ENCODE measurements around the gene GPRC5C.

DNA sequence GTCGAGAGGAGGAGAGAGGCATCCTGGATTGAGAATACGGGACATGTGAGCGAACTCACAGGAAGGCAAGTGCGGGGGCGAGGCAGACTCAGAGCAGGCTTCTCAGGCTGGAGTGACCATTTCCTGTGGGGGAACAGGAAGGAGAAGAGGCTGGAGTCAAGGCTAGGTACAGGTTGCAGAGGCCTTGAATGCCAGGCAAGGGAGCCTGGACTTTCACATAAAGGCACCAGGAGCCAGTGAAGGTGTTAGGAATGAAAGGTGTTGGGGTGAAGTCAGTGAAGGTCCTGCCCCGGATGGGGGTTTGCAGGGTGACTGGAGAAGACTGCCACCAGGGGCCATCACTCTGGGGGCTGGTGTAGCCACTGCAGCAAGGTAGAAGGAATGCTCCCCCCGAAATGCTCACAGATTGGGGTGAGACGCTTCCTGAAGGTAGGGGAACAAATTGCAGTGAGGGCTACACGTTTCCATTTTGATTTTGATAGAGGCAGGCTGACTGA is 5.3 kb upstream of the GPRC5C start:
- TF ChIP-seq GABPA (IDR thresholded peaks at IDR 0.05 in 1 of 2, conservative IDR thresholded peaks at IDR 0.05 in 1 of 2) (no peak), YY1 (IDR thresholded peaks at IDR 0.05) (no peak), EGR1 (IDR thresholded peaks at IDR 0.05; ENCODE audit: low read depth in 2 of 2) (no peak), RAD21 (IDR thresholded peaks at IDR 0.05) (no peak), HNF4G (IDR thresholded peaks at IDR 0.05) (no peak), FOXA1 (IDR thresholded peaks at IDR 0.05) (no peak)
- TF ChIP-seq, protein P1, sequence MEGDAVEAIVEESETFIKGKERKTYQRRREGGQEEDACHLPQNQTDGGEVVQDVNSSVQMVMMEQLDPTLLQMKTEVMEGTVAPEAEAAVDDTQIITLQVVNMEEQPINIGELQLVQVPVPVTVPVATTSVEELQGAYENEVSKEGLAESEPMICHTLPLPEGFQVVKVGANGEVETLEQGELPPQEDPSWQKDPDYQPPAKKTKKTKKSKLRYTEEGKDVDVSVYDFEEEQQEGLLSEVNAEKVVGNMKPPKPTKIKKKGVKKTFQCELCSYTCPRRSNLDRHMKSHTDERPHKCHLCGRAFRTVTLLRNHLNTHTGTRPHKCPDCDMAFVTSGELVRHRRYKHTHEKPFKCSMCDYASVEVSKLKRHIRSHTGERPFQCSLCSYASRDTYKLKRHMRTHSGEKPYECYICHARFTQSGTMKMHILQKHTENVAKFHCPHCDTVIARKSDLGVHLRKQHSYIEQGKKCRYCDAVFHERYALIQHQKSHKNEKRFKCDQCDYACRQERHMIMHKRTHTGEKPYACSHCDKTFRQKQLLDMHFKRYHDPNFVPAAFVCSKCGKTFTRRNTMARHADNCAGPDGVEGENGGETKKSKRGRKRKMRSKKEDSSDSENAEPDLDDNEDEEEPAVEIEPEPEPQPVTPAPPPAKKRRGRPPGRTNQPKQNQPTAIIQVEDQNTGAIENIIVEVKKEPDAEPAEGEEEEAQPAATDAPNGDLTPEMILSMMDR (IDR thresholded peaks at IDR 0.05; ENCODE audit: low read depth, low read length, missing input control), result no peak

All from liver (tissue), 3 donors.